ENCODE measurements around the gene PEAK1.
A peak's percentile ranks its signal among the peaks of the same experiment; 100 is the strongest.

PEAK1 gene

GRCh38 chr15:77126529-77127326, 293.2 kb downstream of the PEAK1 start:
- H3K4me3 Mint-ChIP-seq, result no peak overlapping the region
- peaks cover 20 to 48% of the 10 kb centered on the region in 2 donors for H3K4me1 Mint-ChIP-seq
- no peak overlapping the region for H3K27ac Mint-ChIP-seq
- DNase-seq (no peak), ATAC-seq (replicated peaks) (no peak)
- H3K36me3 Mint-ChIP-seq, result peaks cover 16 to 27% of the 10 kb centered on the region in 2 donors
- H3K9me3 Mint-ChIP-seq, result no peaks in the 10 kb centered on the region
- no peaks in the 10 kb centered on the region for H3K27me3 Mint-ChIP-seq

- peaks cover 9 to 14% of the 10 kb centered on the region in 2 donors for H3K36me3 Mint-ChIP-seq
- DNase-seq, result no peak
- no peaks in the 10 kb centered on the region for H3K27me3 Mint-ChIP-seq
- peak; percentile 54 to 58 for ATAC-seq (replicated peaks)
- no peak overlapping the region for H3K27ac Mint-ChIP-seq
- no peak overlapping the region for H3K4me3 Mint-ChIP-seq
- H3K4me1 Mint-ChIP-seq, result peaks cover 36 to 69% of the 10 kb centered on the region in 2 donors
- no peaks in the 10 kb centered on the region for H3K9me3 Mint-ChIP-seq
These were observed 296.1 kb downstream of the PEAK1 start for GRCh38 chr15:77123854-77124253.

GRCh38 chr15:77122576-77122975, 297.3 kb downstream of the PEAK1 start:
- H3K4me1 Mint-ChIP-seq, result peaks cover 38 to 64% of the 10 kb centered on the region in 2 donors
- H3K27ac Mint-ChIP-seq, result no peak overlapping the region
- H3K4me3 Mint-ChIP-seq, result no peak overlapping the region
- peaks cover 4 to 6% of the 10 kb centered on the region in 2 donors for H3K36me3 Mint-ChIP-seq
- ATAC-seq (replicated peaks) (peak in 1 of 2 donors; percentile 30), DNase-seq (no peak)
- no peaks in the 10 kb centered on the region for H3K9me3 Mint-ChIP-seq
- no peaks in the 10 kb centered on the region for H3K27me3 Mint-ChIP-seq

- H3K27ac Mint-ChIP-seq, result no peak overlapping the region
- DNase-seq (no peak), ATAC-seq (replicated peaks) (no peak)
- no peaks in the 10 kb centered on the region for H3K27me3 Mint-ChIP-seq
- no peaks in the 10 kb centered on the region for H3K36me3 Mint-ChIP-seq
- H3K4me3 Mint-ChIP-seq, result no peak overlapping the region
- peaks cover 38 to 57% of the 10 kb centered on the region in 2 donors for H3K4me1 Mint-ChIP-seq
- H3K9me3 Mint-ChIP-seq, result no peaks in the 10 kb centered on the region
These were observed 298.3 kb downstream of the PEAK1 start for GRCh38 chr15:77121599-77121998.

- no peak overlapping the region for H3K4me3 Mint-ChIP-seq
- ATAC-seq (replicated peaks) (no peak), DNase-seq (no peak)
- peaks cover 38 to 57% of the 10 kb centered on the region in 2 donors for H3K4me1 Mint-ChIP-seq
- no peaks in the 10 kb centered on the region for H3K36me3 Mint-ChIP-seq
- H3K27me3 Mint-ChIP-seq, result no peaks in the 10 kb centered on the region
- H3K27ac Mint-ChIP-seq, result no peak overlapping the region
- no peaks in the 10 kb centered on the region for H3K9me3 Mint-ChIP-seq
These were observed 299.3 kb downstream of the PEAK1 start for GRCh38 chr15:77120576-77120975.

- H3K27ac Mint-ChIP-seq, result no peak overlapping the region
- DNase-seq (no peak), ATAC-seq (replicated peaks) (no peak)
- no peaks in the 10 kb centered on the region for H3K9me3 Mint-ChIP-seq
- peaks cover 37 to 50% of the 10 kb centered on the region in 2 donors for H3K4me1 Mint-ChIP-seq
- no peaks in the 10 kb centered on the region for H3K27me3 Mint-ChIP-seq
- no peak overlapping the region for H3K4me3 Mint-ChIP-seq
- H3K36me3 Mint-ChIP-seq, result peaks cover 4 to 7% of the 10 kb centered on the region in 2 donors
These were observed 300.5 kb downstream of the PEAK1 start for GRCh38 chr15:77119446-77119845.

- Mint-ChIP-seq H3K9me3 (no peaks in the 10 kb centered on the region), H3K4me1 (peaks cover 32 to 45% of the 10 kb centered on the region in 2 donors), H3K27ac (no peak overlapping the region), H3K36me3 (peaks cover 9 to 12% of the 10 kb centered on the region in 2 donors), H3K4me3 (no peak overlapping the region), H3K27me3 (no peaks in the 10 kb centered on the region)
- ATAC-seq (replicated peaks) (peak; percentile 75 to 88), DNase-seq (no peak)
These were observed 301.0 kb downstream of the PEAK1 start for GRCh38 chr15:77118882-77119321.

- Mint-ChIP-seq H3K36me3 (peaks cover 18 to 24% of the 10 kb centered on the region in 2 donors), H3K4me3 (no peak overlapping the region), H3K4me1 (peaks cover 10 to 13% of the 10 kb centered on the region in 2 donors), H3K27ac (no peak overlapping the region), H3K27me3 (no peaks in the 10 kb centered on the region), H3K9me3 (no peaks in the 10 kb centered on the region)
- ATAC-seq (replicated peaks) (no peak), DNase-seq (no peak)
These were observed 304.7 kb downstream of the PEAK1 start for GRCh38 chr15:77115179-77115578.

- no peaks in the 10 kb centered on the region for H3K9me3 Mint-ChIP-seq
- peaks cover 23 to 28% of the 10 kb centered on the region in 2 donors for H3K36me3 Mint-ChIP-seq
- H3K4me1 Mint-ChIP-seq, result peaks cover 0 to under 1% of the 10 kb centered on the region in 2 donors
- ATAC-seq (replicated peaks), result no peak
- H3K27me3 Mint-ChIP-seq, result no peaks in the 10 kb centered on the region
- no peak overlapping the region for H3K4me3 Mint-ChIP-seq
- no peak for DNase-seq
- H3K27ac Mint-ChIP-seq, result no peak overlapping the region
These were observed 306.9 kb downstream of the PEAK1 start for GRCh38 chr15:77112838-77113504.

- Mint-ChIP-seq H3K9me3 (no peaks in the 10 kb centered on the region), H3K4me1 (peaks cover 11 to 13% of the 10 kb centered on the region in 2 donors), H3K36me3 (peaks cover 23 to 28% of the 10 kb centered on the region in 2 donors), H3K27me3 (no peaks in the 10 kb centered on the region), H3K27ac (no peak overlapping the region), H3K4me3 (no peak overlapping the region)
- no peak for DNase-seq
- no peak for ATAC-seq (replicated peaks)
These were observed 308.1 kb downstream of the PEAK1 start for GRCh38 chr15:77111789-77112188.

GRCh38 chr15:77107531-77108355, 312.2 kb downstream of the PEAK1 start:
- Mint-ChIP-seq H3K36me3 (peaks cover 5 to 10% of the 10 kb centered on the region in 2 donors), H3K9me3 (no peaks in the 10 kb centered on the region), H3K4me1 (peaks cover 13 to 21% of the 10 kb centered on the region in 2 donors), H3K27me3 (no peaks in the 10 kb centered on the region), H3K4me3 (no peak overlapping the region), H3K27ac (no peak overlapping the region)
- DNase-seq, result no peak
- ATAC-seq (replicated peaks), result peak; percentile 59 to 78

GRCh38 chr15:77107068-77107467, 312.8 kb downstream of the PEAK1 start:
- Mint-ChIP-seq H3K27me3 (no peaks in the 10 kb centered on the region), H3K9me3 (no peaks in the 10 kb centered on the region), H3K4me3 (no peak overlapping the region), H3K36me3 (peaks cover 4 to 10% of the 10 kb centered on the region in 2 donors), H3K27ac (no peak overlapping the region), H3K4me1 (peaks cover 13 to 21% of the 10 kb centered on the region in 2 donors)
- ATAC-seq (replicated peaks), result no peak
- DNase-seq, result no peak

GRCh38 chr15:77104155-77104554, 315.7 kb downstream of the PEAK1 start:
- DNase-seq, result no peak

More at GRCh38 chr15:77104155-77104554, 315.7 kb downstream of the PEAK1 start:
- peaks cover 20 to 29% of the 10 kb centered on the region in 2 donors for H3K4me1 Mint-ChIP-seq
- H3K27me3 Mint-ChIP-seq, result no peaks in the 10 kb centered on the region
- peaks cover 0 to under 1% of the 10 kb centered on the region in 2 donors for H3K36me3 Mint-ChIP-seq
- no peak overlapping the region for H3K27ac Mint-ChIP-seq
- H3K9me3 Mint-ChIP-seq, result no peaks in the 10 kb centered on the region
- no peak for ATAC-seq (replicated peaks)
- H3K4me3 Mint-ChIP-seq, result no peak overlapping the region
